Occipital lobe (tissue), 2 donors: ENCODE results near the gene VEGFB. TPM values are rescaled to one million over a fixed set of nuclear protein-coding genes. Genes with fewer than 3 reads are reported as not detected.

ENCODE experiments used
- DNase-seq: peaks from one replicate; lab custom pipeline; 2025; lab: John Stamatoyannopoulos, UW
- total RNA-seq: library from RNA; depleted of rRNA; stranded (reverse); fragments of >200 nt; gene quantifications from one replicate; pipeline ENCODE4 v1.2.3, GENCODE V29; 2014

The VEGFB gene
- total RNA-seq, 1 donor from 2014 or later, result 9.5 TPM

DNA sequence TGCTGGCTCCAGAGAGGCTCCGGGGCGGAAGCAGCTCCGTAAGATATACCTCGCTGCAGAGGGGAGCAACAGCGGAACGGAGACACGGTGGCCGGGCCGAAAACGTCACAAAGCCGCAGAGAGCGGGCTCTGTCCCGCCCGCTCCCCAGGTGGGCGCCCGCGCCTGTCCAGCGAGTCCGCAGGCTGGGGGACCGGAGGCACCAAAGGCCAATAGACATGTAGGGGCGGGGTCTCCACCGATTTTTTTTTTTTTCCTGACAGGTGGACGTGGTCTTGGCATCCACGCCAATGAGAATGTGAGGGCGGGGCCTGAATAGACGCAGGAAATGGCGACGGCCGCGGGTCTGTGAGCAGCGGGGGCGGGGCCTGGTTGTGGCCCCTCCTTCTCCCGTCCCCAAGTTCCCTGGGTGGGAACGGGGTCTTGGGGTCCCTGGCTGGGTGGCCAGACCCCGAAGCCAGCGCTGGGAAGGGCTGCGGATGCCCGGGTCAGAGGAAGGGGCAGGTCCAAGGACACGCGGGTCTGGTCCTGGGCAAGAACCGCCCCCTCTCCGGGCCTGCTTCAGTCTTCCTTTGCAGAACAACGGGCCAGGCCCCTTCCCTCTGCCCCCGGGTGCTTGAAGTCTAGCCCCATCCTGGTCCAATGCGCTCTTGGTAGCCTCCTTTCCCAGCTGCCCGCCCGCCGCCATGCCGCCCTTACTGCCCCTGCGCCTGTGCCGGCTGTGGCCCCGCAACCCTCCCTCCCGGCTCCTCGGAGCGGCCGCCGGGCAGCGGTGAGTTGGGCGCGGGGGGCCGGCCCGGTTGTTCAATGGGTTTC is 4.0 kb upstream of the VEGFB start, which contains the start of gene DNAJC4:
DNAJC4 (plus strand) TSS at position 378 of the 814 bp plus-strand sequence; CDS start at position 685, 307 bp downstream.
- DNase-seq, result peak; percentile 87

DNA sequence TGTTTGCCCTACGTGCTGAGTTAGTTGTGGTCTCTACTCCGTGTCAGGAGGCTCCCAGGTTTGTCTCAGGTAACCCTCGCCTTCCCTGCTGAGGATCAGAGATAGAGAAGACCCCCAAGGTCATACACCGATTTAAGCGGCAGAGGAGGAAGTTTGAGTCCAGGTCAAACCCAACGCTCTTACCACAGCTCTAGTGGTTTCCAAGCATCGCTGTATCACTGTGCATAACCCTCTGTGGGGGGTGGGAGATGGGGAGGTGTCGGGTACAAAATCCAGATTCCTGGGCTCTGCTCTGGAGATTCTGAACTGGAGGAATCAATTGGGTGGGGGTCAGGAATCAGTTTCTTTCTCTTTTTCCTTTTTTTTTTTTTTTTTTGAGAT is 3.4 kb upstream of the VEGFB start:
- DNase-seq, result no peak

DNA sequence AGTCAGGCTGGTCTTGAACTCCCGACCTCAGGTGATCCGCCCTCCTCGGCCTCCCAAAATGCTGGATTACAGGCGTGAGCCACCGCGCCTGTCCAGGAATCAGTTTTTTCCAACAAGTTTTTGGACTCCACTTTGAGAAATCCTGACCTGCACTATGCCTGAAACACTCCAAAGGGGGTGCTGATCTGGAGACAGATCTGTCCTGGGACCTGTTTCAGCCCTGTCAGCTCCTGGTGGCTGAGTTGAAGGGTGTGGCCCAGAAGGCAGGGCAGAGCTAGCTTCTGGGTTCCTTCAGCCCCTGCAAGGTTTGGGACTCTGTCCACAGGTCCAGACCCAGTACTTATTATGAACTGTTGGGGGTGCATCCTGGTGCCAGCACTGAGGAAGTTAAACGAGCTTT is 2.8 kb upstream of the VEGFB start:
- DNase-seq, result no peak

DNA sequence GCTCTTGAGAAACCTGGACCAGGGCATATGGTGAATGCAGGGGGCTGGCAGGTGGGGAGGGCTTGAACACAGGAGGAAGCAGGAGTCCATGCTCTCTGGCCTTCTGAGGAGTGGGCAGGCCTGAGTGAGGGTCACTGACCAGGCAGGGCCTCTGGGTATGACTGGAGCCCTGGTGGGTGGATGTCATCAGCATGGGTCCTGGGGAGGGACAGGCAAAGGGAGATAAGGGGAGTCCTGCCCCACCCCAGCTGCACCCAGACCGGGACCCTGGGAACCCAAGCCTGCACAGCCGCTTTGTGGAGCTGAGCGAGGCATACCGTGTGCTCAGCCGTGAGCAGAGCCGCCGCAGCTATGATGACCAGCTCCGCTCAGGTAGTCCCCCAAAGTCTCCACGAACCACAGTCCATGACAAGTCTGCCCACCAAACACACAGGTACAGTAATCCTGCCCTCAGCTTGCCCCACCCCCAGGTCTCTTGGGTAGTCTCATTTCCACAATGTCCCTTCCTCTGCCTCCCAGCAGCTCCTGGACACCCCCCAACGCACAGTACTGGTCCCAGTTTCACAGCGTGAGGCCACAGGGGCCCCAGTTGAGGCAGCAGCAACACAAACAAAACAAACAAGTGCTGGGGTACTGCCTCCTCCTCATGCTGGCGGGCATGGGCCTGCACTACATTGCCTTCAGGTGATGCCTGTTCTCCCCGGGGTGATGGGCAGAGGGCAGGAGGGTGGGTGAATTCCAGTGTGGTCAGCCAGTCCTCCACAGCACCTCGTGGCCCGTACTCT is 2.0 kb upstream of the VEGFB start:
- DNase-seq, result no peak

DNA sequence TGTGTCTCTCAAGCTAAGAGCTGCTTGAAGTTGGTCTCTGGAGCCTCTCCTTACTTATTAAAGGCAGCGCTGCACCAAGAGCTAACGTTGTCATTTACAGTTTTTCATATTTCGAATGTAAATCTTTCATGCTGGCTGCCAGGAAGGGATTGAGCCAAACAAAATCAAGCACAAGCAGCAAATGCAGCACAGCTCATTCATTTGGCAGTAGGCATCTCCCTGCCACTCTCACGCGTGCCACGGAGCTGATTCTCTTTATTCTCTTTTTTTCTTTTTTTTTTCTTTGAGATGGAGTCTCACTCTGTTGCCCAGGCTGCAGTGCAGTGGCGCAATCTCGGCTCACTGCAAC is 1.4 kb upstream of the VEGFB start:
- DNase-seq, result no peak

DNA sequence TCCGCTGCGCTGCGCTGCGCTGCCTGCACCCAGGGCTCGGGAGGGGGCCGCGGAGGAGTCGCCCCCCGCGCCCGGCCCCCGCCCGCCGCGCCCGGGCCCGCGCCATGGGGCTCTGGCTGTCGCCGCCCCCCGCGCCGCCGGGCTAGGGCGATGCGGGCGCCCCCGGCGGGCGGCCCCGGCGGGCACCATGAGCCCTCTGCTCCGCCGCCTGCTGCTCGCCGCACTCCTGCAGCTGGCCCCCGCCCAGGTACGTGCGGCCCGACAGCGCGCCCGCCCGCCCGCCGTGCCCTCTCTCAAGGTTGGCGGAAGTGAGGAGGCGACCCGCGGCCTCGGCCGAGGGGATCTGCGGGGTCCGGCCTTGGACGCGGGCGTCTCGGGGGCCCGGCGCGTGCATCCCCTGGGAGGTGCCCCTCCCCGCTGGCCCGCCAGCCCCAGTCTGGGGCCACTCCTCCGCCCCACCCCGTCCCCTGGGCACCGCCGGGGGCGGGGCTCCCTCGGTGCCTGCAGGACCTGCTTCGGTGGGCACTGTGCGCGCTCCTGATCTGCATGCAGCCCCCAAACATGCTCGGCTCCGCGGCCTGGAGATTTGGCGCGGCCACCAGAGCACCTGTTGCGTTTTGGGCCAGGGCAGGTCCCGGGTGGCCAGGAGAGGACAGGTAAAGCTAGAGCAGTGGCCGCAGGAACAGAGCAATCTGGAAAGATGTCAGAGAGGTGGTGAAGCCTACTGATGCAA is 429 bp downstream of the VEGFB start:
- no peak for DNase-seq

DNA sequence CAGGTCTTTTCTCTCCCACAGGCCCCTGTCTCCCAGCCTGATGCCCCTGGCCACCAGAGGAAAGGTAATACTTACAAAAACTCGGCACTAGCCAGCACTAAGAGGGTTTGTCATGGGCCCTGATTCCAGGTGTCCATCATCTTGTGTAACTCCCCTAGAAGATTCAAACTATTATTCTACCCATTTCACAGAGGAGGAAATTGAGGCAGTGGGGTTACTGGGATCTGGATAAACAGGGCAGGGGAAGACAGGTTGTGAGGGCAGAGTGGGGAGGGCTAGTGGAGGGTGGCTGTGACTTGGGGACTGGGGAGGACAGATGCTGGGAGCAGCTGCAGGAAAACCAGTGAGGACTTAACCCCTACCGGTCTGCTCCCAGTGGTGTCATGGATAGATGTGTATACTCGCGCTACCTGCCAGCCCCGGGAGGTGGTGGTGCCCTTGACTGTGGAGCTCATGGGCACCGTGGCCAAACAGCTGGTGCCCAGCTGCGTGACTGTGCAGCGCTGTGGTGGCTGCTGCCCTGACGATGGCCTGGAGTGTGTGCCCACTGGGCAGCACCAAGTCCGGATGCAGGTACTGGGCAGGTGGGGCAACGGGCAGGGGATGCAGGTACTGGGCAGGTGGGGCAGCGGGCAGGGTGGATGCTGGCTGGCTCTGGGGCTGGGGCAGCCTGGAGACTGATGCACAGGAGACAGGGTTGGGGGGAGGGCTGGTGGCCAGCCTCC is 1.2 kb downstream of the VEGFB start:
- no peak for DNase-seq

DNA sequence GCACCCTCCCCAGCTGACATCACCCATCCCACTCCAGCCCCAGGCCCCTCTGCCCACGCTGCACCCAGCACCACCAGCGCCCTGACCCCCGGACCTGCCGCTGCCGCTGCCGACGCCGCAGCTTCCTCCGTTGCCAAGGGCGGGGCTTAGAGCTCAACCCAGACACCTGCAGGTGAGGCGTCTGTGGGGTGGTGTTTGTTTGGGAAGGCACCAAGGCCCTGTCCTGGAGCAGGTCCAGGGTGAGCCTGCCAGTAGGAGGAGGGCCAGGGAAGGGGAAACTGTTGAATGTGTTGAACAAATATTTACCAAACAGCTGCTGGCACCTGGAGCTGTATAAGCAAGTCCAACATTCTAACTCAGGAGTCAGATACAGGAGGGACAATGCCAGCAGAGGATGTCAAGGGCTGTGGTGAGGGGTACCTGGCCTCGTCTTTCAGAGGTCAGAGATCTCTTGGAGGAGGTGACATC is 3.1 kb downstream of the VEGFB start:
- DNase-seq, result no peak

DNA sequence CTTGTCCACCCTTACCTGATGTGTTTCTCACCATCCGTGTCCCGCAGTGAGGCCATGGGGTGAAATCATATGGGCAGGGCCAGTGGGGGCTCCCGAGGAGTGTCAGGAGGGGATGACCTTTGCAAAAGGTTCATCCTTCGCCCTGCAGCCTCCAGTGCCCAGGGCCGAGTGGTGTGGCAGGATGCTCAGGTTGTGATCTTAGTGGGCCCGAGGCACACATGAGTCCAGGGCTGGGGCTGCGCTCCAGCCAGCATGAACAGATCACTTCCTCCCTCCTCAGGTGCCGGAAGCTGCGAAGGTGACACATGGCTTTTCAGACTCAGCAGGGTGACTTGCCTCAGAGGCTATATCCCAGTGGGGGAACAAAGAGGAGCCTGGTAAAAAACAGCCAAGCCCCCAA is 3.7 kb downstream of the VEGFB start:
- DNase-seq, result no peak

DNA sequence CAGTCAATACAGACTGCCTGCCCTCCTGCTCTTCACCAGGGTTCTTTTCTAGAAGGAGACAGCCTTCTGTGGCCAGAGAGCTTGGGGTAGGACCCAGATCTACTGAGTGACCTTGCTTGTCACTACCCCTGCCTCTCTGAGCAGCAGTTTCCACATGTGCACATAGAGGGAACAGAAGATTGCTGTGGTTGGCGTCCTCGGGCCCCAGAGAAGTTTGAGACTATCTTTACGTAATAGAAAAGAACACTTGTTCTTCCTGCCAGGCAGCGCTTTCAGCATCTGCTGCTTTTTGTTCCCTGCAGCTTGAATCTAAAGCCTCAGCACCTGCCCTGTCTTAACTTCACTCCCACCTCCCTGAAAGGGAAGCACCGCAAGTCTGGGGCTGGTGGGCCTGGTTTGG is 4.6 kb downstream of the VEGFB start:
- DNase-seq, result no peak

DNA sequence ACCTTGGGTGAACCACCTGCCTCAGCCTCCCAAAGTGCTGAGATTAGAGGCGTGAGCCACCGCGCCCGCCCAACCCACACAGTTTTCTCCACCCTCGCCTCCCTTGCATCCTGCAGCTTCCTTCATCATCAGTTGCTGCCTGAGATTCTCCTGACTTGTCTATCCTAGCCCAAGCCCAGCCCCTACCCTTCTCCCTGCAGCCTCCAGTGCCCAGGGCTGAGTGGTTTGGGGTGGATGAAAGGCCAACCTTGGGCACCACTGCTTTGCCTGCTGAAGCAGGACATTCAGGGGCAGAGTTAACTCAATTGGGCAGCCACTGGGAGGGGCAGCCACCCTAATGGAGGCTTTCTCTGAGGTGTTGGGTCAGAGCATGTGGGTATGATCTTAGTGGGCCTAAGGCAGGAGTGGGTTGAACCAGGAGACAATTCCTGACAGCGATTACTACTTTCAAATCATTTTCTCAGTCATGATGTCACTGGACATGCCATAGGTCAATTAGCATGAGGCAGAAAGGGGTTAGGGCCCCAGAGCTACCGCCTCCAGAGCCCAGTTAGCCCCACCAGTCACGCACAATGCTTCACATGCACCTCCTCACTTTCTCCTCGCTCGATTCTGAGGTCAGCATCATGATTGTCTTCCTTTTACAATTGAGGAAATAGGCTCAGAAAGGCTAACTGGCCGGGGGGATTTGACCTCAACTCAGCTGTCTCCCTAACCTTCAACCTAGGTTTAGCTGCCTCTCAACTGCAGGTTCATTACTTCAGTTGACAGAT is 5.5 kb downstream of the VEGFB start:
- no peak for DNase-seq

DNA sequence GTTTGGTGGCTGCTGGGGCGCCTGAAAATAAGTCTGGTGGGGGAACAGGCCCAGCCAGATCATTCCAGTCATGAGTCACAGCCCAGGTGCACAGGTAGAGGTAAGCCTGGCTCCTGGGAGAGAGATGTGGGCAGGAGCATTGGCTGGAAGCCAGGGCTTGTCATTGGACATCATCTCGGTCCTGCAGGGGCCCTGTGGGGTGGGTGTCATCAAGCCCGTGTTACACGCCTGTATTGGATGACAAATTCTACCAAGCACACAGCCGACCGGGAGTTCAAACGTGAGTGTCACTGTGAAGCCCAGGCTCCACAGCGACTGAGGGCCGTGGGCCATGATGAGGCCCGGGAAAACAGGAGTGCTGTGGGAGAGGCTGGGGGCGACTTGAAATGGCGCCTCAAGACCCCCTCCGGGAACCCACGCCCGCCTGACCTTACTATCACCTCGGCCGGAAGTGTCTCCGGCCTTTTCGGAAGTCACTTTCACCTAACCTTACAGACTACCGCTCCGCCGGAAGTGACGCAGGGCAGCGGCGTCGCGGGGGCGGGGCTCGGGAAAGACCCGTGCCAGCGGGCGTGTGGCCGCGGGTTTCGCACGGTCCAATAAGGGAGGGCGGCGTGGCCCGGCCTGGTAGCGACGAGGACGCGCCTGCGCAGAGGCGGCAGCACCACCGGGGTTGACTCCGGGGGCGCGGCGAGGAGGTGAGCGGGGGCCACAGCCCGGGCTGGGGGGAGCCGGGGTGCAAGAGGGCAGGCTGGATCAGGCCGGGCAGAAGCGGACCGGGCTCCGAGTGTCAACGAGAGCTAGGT is 6.3 kb downstream of the VEGFB start, which contains the start of gene FKBP2:
FKBP2 (plus strand) TSS at position 661 of the 806 bp plus-strand sequence. CDS start 1,293 bp downstream, outside the sequence.
- peak; percentile 94 for DNase-seq

DNA sequence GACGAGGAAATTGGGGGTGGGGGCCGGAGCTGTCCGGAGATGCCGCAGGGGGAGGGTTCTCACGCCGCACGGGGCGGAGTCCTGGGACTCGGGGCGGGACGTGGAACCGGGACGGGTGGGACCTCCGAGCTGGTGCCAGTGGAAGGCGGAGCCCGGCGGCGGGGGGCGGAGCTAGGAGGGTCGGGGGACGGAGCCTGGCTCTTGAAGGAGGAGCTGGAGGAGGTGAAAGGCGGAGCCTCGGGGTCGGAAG is 6.8 kb downstream of the VEGFB start:
- peak; percentile 100 for DNase-seq

DNA sequence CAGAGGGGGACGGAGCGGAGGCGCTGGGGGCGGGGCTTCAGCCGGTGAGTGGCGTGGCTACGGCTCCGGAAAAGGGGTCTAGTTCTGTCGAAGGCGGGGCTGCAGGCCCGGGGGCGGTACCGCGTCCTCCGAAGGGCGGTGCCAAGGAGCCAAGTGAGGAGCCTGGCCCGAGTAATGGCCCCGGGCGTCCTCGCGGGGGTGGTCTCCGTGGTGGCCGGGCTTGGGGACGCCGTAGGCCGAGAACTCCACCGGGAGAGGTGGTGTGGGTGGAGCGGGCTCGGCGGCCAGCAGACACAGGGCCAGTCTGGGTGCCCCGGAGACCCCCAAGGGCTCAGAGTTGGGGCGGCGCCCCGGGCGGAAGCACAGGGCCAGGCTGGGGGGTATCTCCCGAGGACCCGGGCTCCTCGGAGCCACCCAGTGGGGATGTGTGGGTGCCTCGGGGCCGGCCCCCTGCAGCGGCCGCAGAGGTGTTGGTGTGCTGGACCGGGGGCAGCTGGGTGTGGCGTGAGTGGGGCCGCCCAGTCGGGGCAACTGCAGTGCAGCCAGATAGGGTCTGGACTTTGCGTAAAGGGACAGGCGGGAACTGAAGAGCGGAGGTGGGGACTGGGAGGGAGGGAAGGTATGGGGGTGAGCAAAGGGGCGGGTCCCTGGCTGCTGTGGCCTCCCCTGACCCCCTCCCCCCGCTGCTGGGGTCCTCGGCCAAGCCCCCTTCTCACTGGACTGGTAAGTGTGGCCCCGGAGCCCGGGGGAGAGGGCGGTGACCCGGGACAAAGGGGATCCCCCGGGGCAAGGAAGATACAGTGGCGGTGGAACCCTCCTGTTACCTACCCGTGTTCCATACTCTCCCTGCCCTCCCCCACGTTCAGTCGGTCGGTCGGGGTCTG is 7.3 kb downstream of the VEGFB start:
- no peak for DNase-seq

DNA sequence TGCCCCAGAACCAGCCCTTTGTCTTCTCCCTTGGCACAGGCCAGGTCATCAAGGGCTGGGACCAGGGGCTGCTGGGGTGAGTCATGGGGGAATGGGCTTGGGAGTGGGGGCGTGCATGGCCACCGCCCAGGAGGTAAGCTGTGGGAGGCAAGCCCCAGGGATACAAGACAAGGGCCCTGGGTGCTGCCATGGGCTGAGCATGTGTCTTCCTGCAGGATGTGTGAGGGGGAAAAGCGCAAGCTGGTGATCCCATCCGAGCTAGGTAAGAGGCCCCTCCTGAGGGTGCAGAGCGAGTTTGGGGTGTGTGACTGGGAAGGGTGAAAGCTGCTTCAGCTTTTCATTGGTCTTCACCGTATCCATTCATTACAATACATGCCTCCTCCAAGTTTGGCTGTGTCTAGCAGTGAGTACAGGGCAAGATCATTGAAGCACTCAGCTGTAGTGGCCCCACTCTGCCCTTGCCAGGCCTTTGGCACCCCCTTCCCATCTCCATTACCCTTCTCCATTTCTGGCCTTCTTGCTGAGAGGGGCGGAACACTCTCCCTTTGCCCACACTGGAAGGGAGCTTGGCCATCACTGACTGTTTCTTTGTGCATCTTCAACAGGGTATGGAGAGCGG is 9.0 kb downstream of the VEGFB start:
- no peak for DNase-seq

DNA sequence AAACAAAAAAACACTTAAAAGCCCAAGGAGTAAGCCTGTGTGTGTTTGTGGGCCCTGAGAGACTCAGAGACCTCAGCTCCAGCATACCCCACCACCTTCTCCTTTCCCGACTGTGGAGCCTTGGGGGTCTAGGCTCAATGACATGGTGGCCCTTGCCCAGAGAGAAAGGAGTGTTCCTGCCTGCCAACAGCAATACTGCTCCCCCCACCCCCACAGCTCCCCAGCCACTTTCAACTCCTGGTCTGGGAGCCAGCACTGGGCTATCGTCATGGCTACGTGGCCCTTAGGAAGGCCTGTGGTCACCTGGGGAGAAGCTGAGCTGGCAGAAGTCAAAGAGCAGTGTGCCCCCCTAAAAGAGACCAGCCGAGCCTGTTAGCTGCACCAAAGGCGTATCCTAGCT is 9.7 kb downstream of the VEGFB start:
- DNase-seq, result no peak

DNA sequence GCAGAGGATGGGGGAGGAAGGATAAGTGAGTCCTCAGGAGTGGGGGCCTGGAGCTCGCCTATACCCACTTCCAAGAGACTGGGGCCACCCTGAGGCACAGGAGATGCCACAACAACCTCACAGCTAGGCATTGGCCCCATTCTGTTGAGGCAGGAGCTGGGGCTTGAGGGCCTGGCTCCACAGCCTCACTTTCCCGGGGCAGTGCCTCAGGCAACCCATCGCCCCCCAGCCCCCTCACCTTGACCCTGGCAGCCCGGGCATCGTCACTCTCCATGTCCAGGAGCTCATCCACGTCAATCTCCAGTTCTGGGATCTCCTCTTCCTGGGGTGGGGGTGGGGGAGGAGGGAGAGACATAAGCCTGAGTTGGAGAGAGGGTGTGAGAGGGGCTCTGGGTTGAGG is 10.6 kb downstream of the VEGFB start:
- no peak for DNase-seq

DNA sequence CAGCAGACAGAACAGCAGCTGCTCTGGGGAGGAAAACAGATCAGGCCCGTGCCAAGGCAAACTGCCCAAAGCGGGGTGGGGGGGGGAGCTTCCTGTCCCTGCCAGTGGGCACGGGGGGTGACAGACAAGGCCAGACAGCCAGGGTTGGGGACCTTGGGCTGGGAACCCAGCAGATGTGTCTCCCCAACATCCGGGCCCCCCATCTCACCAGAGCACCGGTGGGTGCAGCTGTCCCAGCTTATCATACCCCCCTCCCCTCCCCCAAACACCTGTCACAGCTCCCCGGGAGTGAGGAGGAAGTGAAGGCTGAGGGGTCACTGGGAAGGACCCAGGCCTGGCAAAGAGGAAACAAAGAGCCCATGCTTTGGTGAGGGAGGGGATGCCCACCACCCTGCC is 11.0 kb downstream of the VEGFB start:
- DNase-seq, result no peak
